ENCODE results near the gene DCP1B.

DCP1B gene

GRCh38 chr12:1928439-1929121 is 75.7 kb downstream of the DCP1B start:
- no peak for DNase-seq (ENCODE audit: low read depth)
- no peak overlapping the region for H3K4me3 ChIP-seq (ENCODE audit: control insufficient read depth, low read depth, low read length)
- TF ChIP-seq, protein P1, sequence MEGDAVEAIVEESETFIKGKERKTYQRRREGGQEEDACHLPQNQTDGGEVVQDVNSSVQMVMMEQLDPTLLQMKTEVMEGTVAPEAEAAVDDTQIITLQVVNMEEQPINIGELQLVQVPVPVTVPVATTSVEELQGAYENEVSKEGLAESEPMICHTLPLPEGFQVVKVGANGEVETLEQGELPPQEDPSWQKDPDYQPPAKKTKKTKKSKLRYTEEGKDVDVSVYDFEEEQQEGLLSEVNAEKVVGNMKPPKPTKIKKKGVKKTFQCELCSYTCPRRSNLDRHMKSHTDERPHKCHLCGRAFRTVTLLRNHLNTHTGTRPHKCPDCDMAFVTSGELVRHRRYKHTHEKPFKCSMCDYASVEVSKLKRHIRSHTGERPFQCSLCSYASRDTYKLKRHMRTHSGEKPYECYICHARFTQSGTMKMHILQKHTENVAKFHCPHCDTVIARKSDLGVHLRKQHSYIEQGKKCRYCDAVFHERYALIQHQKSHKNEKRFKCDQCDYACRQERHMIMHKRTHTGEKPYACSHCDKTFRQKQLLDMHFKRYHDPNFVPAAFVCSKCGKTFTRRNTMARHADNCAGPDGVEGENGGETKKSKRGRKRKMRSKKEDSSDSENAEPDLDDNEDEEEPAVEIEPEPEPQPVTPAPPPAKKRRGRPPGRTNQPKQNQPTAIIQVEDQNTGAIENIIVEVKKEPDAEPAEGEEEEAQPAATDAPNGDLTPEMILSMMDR (conservative IDR thresholded peaks at IDR 0.05; ENCODE audit: control insufficient read depth, insufficient read depth, low read depth, low read length): no peak

GRCh38 chr12:1927751-1928351 is 76.4 kb downstream of the DCP1B start:
- no peak for DNase-seq (ENCODE audit: low read depth)
- H3K4me3 ChIP-seq (ENCODE audit: control insufficient read depth, low read depth, low read length): no peak overlapping the region
- TF ChIP-seq, protein P1 (conservative IDR thresholded peaks at IDR 0.05; ENCODE audit: control insufficient read depth, insufficient read depth, low read depth, low read length): no peak

- no peak for DNase-seq (ENCODE audit: low read depth)
- H3K4me3 ChIP-seq (ENCODE audit: control insufficient read depth, low read depth, low read length): no peak overlapping the region
- TF ChIP-seq, protein P1 (conservative IDR thresholded peaks at IDR 0.05; ENCODE audit: control insufficient read depth, insufficient read depth, low read depth, low read length): no peak
These were observed 77.1 kb downstream of the DCP1B start for GRCh38 chr12:1927051-1927680.

GRCh38 chr12:1926251-1926657 is 78.0 kb downstream of the DCP1B start:
- H3K4me3 ChIP-seq (ENCODE audit: control insufficient read depth, low read depth, low read length): no peak overlapping the region
- no peak for DNase-seq (ENCODE audit: low read depth)
- TF ChIP-seq, protein P1 (conservative IDR thresholded peaks at IDR 0.05; ENCODE audit: control insufficient read depth, insufficient read depth, low read depth, low read length): no peak

DNA sequence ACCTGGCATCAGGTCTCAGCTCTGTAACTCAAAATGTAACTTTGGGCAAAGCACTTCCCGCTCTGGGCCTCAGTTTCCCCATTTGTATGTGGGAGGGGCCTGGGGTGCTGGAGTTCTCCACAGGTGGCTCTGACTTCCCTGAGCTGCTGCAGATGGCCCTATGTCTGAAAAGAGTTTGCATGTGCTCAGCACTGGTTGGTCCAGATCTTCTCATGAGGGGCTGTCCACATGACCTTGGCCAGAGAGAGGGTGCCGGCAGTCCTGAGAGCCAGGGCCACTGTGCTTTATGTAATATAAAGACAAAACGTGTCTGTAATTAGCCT is 78.6 kb downstream of the DCP1B start:
- DNase-seq (ENCODE audit: low read depth): no peak
- TF ChIP-seq, protein P1 (conservative IDR thresholded peaks at IDR 0.05; ENCODE audit: control insufficient read depth, insufficient read depth, low read depth, low read length): no peak
- no peak overlapping the region for H3K4me3 ChIP-seq (ENCODE audit: control insufficient read depth, low read depth, low read length)

GRCh38 chr12:1924996-1925683 is 79.1 kb downstream of the DCP1B start:
- TF ChIP-seq, protein P1 (conservative IDR thresholded peaks at IDR 0.05; ENCODE audit: control insufficient read depth, insufficient read depth, low read depth, low read length): no peak
- no peak for DNase-seq (ENCODE audit: low read depth)
- H3K4me3 ChIP-seq (ENCODE audit: control insufficient read depth, low read depth, low read length): no peak overlapping the region

Data from fibroblast of mammary gland (primary cell).